ENCODE data around the gene VRK3. TPM values are rescaled to one million over a fixed set of nuclear protein-coding genes. Genes with fewer than 3 reads are reported as not detected.
A peak's percentile ranks its signal among the peaks of the same experiment; 100 is the strongest.
"Not testable (repeated sequence)": the region's sequence is repeated elsewhere in the genome, so short reads cannot be mapped to it uniquely, and the experiment has no call there.

Gene VRK3
- total RNA-seq, 2 experiments from 2014 or later = 75.4 to 86.9 TPM

GRCh38 chr19:49944567-49944966 is 80.6 kb downstream of the VRK3 start:
- H3K4me3 Mint-ChIP-seq; H3K9me3 Mint-ChIP-seq; CTCF ChIA-PET; H3K36me3 Mint-ChIP-seq (ENCODE audit: low read depth); H3K27me3 Mint-ChIP-seq; DNase-seq; H3K4me1 Mint-ChIP-seq; POLR2A ChIA-PET; H3K27ac Mint-ChIP-seq: not testable (repeated sequence)

GRCh38 chr19:49940482-49940791 is 84.7 kb downstream of the VRK3 start:
- Mint-ChIP-seq H3K4me1 (peaks cover 12% of the 10 kb centered on the region), H3K27ac (no peak overlapping the region), H3K4me3 (no peak overlapping the region), H3K9me3 (no peaks in the 10 kb centered on the region), H3K27me3 (peaks cover 12% of the 10 kb centered on the region), H3K36me3 (ENCODE audit: low read depth) (no peaks in the 10 kb centered on the region)
- ChIA-PET CTCF (no interaction called here), POLR2A (no interaction called here)
- DNase-seq = no peak

GRCh38 chr19:49939721-49940481 is 85.3 kb downstream of the VRK3 start:
- Mint-ChIP-seq H3K27me3 (peaks cover 12% of the 10 kb centered on the region), H3K36me3 (ENCODE audit: low read depth) (no peaks in the 10 kb centered on the region), H3K4me3 (no peak overlapping the region), H3K27ac (no peak overlapping the region), H3K9me3 (no peaks in the 10 kb centered on the region), H3K4me1 (peaks cover 12% of the 10 kb centered on the region)
- DNase-seq = no peak
- ChIA-PET POLR2A (no interaction called here), CTCF (interaction anchor here (0.6 kb wide), 2 partner anchors 58 to 1587 kb away, joined by 3 read pairs; no protein-coding TSS in a partner anchor)

- H3K4me1 Mint-ChIP-seq = peaks cover 13% of the 10 kb centered on the region
- CTCF ChIA-PET = interaction anchor here (1.4 to 2.1 kb wide), 3 partner anchors 14 to 46 kb away, joined by 3 to 7 read pairs (median 5); no protein-coding TSS in a partner anchor
Measured at GRCh38 chr19:49938662-49939061, 86.5 kb downstream of the VRK3 start.

GRCh38 chr19:49937750-49938381 is 87.3 kb downstream of the VRK3 start:
- no peak overlapping the region for H3K27ac Mint-ChIP-seq
- peaks cover 6% of the 10 kb centered on the region for H3K36me3 Mint-ChIP-seq (ENCODE audit: low read depth)
- H3K27me3 Mint-ChIP-seq = peaks cover 9% of the 10 kb centered on the region
- ChIA-PET CTCF (interaction anchor here (0.8 to 2.1 kb wide), 8 partner anchors 9 to 198 kb away, joined by 3 to 7 read pairs (median 3); partner anchors contain the start of genes ATF5 and NUP62), POLR2A (no interaction called here)
- no peaks in the 10 kb centered on the region for H3K9me3 Mint-ChIP-seq
- peaks cover 21% of the 10 kb centered on the region for H3K4me1 Mint-ChIP-seq
- H3K4me3 Mint-ChIP-seq = no peak overlapping the region
- DNase-seq = peak; percentile 78

More at GRCh38 chr19:49938662-49939061, 86.5 kb downstream of the VRK3 start:
- DNase-seq = no peak
- H3K4me3 Mint-ChIP-seq = no peak overlapping the region
- no peak overlapping the region for H3K27ac Mint-ChIP-seq
- POLR2A ChIA-PET = no interaction called here
- H3K36me3 Mint-ChIP-seq (ENCODE audit: low read depth) = peaks cover 1% of the 10 kb centered on the region
- no peaks in the 10 kb centered on the region for H3K9me3 Mint-ChIP-seq
- peaks cover 12% of the 10 kb centered on the region for H3K27me3 Mint-ChIP-seq

- DNase-seq = no peak
- CTCF ChIA-PET = interaction anchor here (0.5 to 1.2 kb wide), 3 partner anchors 50 to 199 kb away, joined by 3 to 4 read pairs (median 3); no protein-coding TSS in a partner anchor
- Mint-ChIP-seq H3K4me1 (peaks cover 32% of the 10 kb centered on the region), H3K4me3 (no peak overlapping the region), H3K9me3 (no peaks in the 10 kb centered on the region), H3K36me3 (ENCODE audit: low read depth) (peaks cover 10% of the 10 kb centered on the region), H3K27me3 (peaks cover 6% of the 10 kb centered on the region), H3K27ac (no peak overlapping the region)
- POLR2A ChIA-PET = no interaction called here
Measured at GRCh38 chr19:49936549-49936948, 88.6 kb downstream of the VRK3 start.

- Mint-ChIP-seq H3K9me3 (no peaks in the 10 kb centered on the region), H3K36me3 (ENCODE audit: low read depth) (peaks cover 22% of the 10 kb centered on the region), H3K4me3 (peak overlapping the region; percentile 20), H3K27ac (peak overlapping the region; percentile 10), H3K27me3 (peaks cover 6% of the 10 kb centered on the region), H3K4me1 (peaks cover 39% of the 10 kb centered on the region)
- no peak for DNase-seq
- CTCF ChIA-PET = no interaction called here
- POLR2A ChIA-PET = no interaction called here
Measured at GRCh38 chr19:49933643-49934042, 91.5 kb downstream of the VRK3 start.

- peak; percentile 65 for DNase-seq
- no peaks in the 10 kb centered on the region for H3K9me3 Mint-ChIP-seq
- H3K27ac Mint-ChIP-seq = peak overlapping the region; percentile 66
- H3K4me3 Mint-ChIP-seq = peak overlapping the region; percentile 47
- peaks cover 6% of the 10 kb centered on the region for H3K27me3 Mint-ChIP-seq
- H3K4me1 Mint-ChIP-seq = peaks cover 43% of the 10 kb centered on the region
- POLR2A ChIA-PET = no interaction called here
- CTCF ChIA-PET = interaction anchor here (0.5 kb wide), 1 partner anchor 975 kb away, joined by 3 read pairs; no protein-coding TSS in a partner anchor
- H3K36me3 Mint-ChIP-seq (ENCODE audit: low read depth) = peaks cover 28% of the 10 kb centered on the region
Measured at GRCh38 chr19:49932731-49933131, 92.4 kb downstream of the VRK3 start.

GRCh38 chr19:49932041-49932451 is 93.1 kb downstream of the VRK3 start:
- Mint-ChIP-seq H3K4me3 (no peak overlapping the region), H3K36me3 (ENCODE audit: low read depth) (peaks cover 35% of the 10 kb centered on the region), H3K27me3 (peaks cover 6% of the 10 kb centered on the region), H3K9me3 (no peaks in the 10 kb centered on the region), H3K4me1 (peaks cover 47% of the 10 kb centered on the region), H3K27ac (no peak overlapping the region)
- ChIA-PET CTCF (no interaction called here), POLR2A (no interaction called here)
- DNase-seq = no peak

- Mint-ChIP-seq H3K27me3 (peaks cover 5% of the 10 kb centered on the region), H3K4me1 (peaks cover 50% of the 10 kb centered on the region), H3K9me3 (no peaks in the 10 kb centered on the region), H3K36me3 (ENCODE audit: low read depth) (peaks cover 38% of the 10 kb centered on the region), H3K27ac (peak overlapping the region; percentile 34), H3K4me3 (no peak overlapping the region)
- ChIA-PET POLR2A (no interaction called here), CTCF (no interaction called here)
- DNase-seq = no peak
Measured at GRCh38 chr19:49931293-49932040, 93.7 kb downstream of the VRK3 start.

- peak overlapping the region; percentile 93 for H3K4me3 Mint-ChIP-seq
- ChIA-PET POLR2A (no interaction called here), CTCF (interaction anchor here (1.0 to 2.6 kb wide), 2 partner anchors 18 to 40 kb away, joined by 3 to 8 read pairs; no protein-coding TSS in a partner anchor)
- H3K27me3 Mint-ChIP-seq = no peaks in the 10 kb centered on the region
- peaks cover 41% of the 10 kb centered on the region for H3K36me3 Mint-ChIP-seq (ENCODE audit: low read depth)
- H3K4me1 Mint-ChIP-seq = peaks cover 54% of the 10 kb centered on the region
- H3K9me3 Mint-ChIP-seq = no peaks in the 10 kb centered on the region
- H3K27ac Mint-ChIP-seq = no peak overlapping the region
- DNase-seq = peak; percentile 13
Measured at GRCh38 chr19:49930483-49931011, 94.6 kb downstream of the VRK3 start.

- DNase-seq = peak; percentile 96
- Mint-ChIP-seq H3K27ac (peak overlapping the region; percentile 99), H3K27me3 (no peaks in the 10 kb centered on the region), H3K9me3 (no peaks in the 10 kb centered on the region), H3K4me1 (peaks cover 59% of the 10 kb centered on the region), H3K4me3 (peak overlapping the region; percentile 93), H3K36me3 (ENCODE audit: low read depth) (peaks cover 44% of the 10 kb centered on the region)
- ChIA-PET CTCF (interaction anchor here (1.0 to 2.6 kb wide), 5 partner anchors 8 to 58 kb away, joined by 3 to 8 read pairs (median 6); no protein-coding TSS in a partner anchor), POLR2A (interaction anchor here (0.6 to 2.0 kb wide), 3 partner anchors 32 to 974 kb away, joined by 3 to 4 read pairs (median 3); partner anchors contain the start of gene PTOV1)
Measured at GRCh38 chr19:49929611-49930482, 95.3 kb downstream of the VRK3 start.
